CD4-positive, alpha-beta T cell treated with Interleukin-12 subunit alpha and Interleukin-12 subunit beta, for 1 hour (primary cell): ENCODE results near the gene VSIG4.
"Not testable (repeated sequence)": the region's sequence is repeated elsewhere in the genome, so short reads cannot be mapped to it uniquely, and the experiment has no call there.

ENCODE experiments used
- DNase-seq: peaks from one replicate; pipeline ENCODE4 v3.0.0-alpha.2; 2020

Gene VSIG4

GRCh38 chrX:65975161-65975751 is 64.6 kb downstream of the VSIG4 start:
- DNase-seq: not testable (repeated sequence)
